D721Med (cell line): Measurements from ENCODE around the gene CHSY1.

ENCODE experiments used
- DNase-seq: peaks from one replicate; pipeline ENCODE4 v3.0.0; 2011; ENCODE audit warnings: low spot score; ENCODE audit not compliant: insufficient read length
- FAIRE-seq: peaks from 2 replicates; lab custom pipeline; 2011; peaks lifted over from hg19 to GRCh38; lab: Jason Lieb, UNC
- TF ChIP-seq, protein P1 (sequence below): IDR thresholded peaks from 2 replicates; pipeline ENCODE4 v1.5.1; 2012; ENCODE audit warnings: mild to moderate bottlenecking, control low read depth; ENCODE audit not compliant: insufficient read depth; ENCODE audit errors: missing control alignments

Gene CHSY1

DNA sequence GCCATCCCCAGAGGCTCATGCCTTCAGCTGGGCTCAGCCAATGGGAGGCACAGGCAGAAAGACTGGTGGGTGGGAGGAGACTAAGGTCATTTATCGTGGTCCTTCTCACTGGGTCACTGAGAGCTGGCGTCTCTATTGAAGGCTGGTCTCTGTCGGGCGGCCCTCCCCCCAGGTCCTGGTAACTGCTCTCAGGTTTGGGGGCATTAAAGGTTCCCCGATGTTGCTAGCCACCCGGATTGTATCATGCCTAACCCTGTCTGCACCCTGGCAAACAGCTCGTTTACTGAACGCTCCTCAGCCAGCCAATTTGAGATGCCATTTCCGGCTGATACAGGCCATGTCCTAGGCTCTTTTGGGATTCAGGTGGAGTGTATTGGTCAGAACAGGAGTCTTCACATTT, 14.9 kb upstream of the CHSY1 start:
- no peak for FAIRE-seq
- no peak for DNase-seq
- TF ChIP-seq, protein P1, sequence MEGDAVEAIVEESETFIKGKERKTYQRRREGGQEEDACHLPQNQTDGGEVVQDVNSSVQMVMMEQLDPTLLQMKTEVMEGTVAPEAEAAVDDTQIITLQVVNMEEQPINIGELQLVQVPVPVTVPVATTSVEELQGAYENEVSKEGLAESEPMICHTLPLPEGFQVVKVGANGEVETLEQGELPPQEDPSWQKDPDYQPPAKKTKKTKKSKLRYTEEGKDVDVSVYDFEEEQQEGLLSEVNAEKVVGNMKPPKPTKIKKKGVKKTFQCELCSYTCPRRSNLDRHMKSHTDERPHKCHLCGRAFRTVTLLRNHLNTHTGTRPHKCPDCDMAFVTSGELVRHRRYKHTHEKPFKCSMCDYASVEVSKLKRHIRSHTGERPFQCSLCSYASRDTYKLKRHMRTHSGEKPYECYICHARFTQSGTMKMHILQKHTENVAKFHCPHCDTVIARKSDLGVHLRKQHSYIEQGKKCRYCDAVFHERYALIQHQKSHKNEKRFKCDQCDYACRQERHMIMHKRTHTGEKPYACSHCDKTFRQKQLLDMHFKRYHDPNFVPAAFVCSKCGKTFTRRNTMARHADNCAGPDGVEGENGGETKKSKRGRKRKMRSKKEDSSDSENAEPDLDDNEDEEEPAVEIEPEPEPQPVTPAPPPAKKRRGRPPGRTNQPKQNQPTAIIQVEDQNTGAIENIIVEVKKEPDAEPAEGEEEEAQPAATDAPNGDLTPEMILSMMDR, result no peak

DNA sequence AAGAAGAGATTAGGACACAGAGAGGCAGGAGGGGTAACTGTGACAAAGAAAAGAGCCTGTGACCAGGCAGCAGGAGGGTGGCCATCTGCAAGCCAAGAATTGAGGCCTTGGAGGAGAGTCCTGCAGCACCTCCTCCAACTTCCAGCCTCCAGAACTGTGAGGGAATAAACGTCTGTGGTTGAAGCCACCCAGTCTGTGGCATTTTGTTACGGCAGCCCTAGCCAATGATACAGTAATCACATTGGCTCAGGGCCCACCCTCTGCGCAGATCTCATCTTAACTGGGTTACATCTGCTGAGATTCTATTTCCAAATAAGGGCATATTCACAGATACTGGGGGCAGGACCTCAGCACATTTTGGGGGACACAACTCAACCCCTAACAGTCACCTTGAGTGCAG, 14.2 kb upstream of the CHSY1 start:
- DNase-seq, result no peak
- TF ChIP-seq, protein P1, result no peak
- no peak for FAIRE-seq

DNA sequence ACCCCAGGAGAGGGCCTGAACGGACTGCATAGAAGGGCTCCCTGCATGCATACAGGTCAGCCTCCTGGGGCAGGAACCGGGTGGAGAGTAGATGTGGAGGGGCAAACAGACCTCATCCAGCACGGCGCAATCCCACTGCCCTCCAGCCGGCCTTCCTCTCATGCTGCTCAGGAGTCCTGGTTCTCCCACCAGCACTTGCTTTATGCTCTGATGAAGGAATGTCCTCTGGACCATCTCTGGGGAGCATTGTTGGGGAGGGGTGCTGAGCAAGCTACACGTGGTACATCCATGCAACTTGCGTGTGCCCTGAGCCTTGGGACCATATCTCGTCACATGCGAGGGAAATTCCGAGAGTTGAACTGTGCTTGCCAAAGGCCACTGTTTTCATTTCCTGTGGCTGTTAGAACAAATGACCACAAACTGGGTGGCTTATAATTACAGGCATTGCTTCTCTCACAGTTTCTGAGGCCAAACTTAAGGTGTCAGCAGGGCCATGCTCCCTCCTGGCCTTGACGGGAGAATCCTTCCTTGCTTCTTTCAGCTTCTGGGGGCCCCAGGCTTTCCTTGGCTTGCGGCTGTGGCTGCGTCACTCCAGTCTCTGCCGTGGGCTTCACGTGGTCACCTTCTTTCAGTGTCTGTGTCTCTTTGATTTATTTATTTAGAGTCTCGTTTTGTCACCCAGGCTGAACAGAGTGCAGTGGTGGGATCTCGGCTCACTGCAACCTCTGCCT, 13.2 kb upstream of the CHSY1 start:
- TF ChIP-seq, protein P1, result no peak
- FAIRE-seq, result no peak
- no peak for DNase-seq

DNA sequence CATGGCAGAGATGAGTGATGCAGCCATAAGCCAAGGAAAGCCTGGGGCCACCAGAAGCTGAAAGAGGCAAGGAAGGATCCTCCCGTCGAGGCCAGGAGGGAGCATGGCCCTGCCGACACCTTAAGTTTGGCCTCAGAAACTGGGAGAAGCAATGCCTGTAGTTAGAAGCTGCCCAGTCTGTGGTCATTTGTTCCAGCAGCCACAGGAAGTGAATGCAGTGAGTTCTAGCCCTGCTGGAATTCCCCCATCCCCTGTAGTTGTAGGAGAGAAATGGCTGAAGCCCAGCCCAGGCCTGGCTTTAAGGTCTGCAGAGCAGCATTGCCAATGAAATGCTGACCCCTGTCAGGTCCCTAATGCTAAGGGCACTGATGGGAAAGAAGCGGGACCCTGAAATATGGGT, 12.2 kb upstream of the CHSY1 start:
- FAIRE-seq, result no peak
- TF ChIP-seq, protein P1, result no peak
- DNase-seq, result no peak

DNA sequence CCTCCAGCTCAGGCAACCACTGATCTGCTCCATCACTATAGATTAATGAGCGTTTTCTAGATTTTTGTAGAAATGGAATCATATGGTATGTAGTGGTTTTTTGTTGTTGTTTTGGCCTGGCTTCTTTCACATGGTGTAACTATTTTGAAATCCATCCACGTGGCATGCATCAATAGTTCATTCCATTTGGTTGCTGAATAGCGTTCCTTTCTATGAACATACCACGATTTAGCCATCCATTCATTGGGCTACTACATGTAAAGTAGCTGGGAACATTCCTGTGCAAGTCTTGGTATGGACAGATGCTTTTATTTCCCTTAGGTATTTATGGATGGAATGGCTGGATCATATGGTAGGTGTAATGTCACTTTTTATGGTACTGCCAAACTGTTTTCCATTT, 10.7 kb upstream of the CHSY1 start:
- no peak for DNase-seq
- TF ChIP-seq, protein P1, result no peak
- FAIRE-seq, result no peak

DNA sequence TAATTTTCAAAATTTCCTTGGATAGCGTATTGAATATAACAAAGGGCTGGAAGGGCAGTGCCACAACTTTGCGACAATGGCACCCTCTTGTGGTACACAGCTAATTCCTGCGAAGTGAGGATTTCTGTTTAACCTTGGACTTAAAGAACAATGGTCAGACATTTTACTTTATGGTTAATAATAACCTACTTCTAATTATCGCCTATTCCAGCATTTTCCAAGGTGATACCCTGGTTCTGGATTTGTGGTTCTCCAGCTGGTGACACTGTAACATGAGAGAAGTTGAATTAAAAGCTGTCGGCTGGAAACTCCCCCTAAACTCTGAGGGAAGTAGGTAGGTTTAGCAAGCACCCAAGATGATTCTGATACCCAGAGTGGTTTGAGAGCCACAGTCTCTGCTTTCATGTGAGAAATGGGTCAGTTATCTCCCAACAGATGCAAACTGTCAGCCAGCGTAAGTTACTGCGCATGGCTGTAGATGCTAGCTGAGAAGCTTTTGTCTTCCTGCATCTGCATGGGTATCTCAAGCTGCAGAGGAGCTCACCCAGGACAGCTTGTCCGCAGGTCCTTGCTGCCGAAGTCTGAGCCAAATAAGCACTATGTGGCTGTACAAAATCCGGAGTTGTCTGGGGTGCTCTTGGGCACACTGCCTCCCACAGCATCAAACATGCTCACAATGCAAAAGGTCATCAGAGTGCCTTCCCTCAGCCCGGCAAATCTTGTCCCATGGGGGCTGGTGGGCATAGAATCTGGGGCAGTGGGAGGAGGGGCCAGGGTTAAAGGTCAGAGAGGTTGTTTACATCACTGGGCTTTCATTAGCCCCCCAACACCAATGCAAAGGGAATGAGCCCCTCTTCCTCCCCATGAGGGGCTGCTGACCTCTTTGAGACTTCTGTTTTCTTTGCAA, 6.6 kb upstream of the CHSY1 start:
- no peak for FAIRE-seq
- TF ChIP-seq, protein P1, result peak; percentile 94
- no peak for DNase-seq
